GM10266 (cell line): ENCODE measurements around the gene SYTL1.
A peak's percentile ranks its signal among the peaks of the same experiment; 100 is the strongest.

Experiments used
- DNase-seq: peaks from one replicate; pipeline ENCODE4 v3.0.0; 2012; ENCODE audit errors: extremely low spot score
- TF ChIP-seq, protein P1 (sequence below): IDR thresholded peaks from 2 replicates; pipeline ENCODE4 v1.5.1; 2012; ENCODE audit warnings: mild to moderate bottlenecking, low read depth; ENCODE audit not compliant: control insufficient read depth, insufficient read depth; ENCODE audit errors: missing control alignments

SYTL1 gene

GRCh38 chr1:27348861-27349783, 7.3 kb downstream of the SYTL1 start:
- peak; percentile 27 for DNase-seq
- TF ChIP-seq, protein P1, sequence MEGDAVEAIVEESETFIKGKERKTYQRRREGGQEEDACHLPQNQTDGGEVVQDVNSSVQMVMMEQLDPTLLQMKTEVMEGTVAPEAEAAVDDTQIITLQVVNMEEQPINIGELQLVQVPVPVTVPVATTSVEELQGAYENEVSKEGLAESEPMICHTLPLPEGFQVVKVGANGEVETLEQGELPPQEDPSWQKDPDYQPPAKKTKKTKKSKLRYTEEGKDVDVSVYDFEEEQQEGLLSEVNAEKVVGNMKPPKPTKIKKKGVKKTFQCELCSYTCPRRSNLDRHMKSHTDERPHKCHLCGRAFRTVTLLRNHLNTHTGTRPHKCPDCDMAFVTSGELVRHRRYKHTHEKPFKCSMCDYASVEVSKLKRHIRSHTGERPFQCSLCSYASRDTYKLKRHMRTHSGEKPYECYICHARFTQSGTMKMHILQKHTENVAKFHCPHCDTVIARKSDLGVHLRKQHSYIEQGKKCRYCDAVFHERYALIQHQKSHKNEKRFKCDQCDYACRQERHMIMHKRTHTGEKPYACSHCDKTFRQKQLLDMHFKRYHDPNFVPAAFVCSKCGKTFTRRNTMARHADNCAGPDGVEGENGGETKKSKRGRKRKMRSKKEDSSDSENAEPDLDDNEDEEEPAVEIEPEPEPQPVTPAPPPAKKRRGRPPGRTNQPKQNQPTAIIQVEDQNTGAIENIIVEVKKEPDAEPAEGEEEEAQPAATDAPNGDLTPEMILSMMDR = no peak

- TF ChIP-seq, protein P1 = no peak
- DNase-seq = no peak
Observed at GRCh38 chr1:27349784-27350662, 8.2 kb downstream of the SYTL1 start.

DNA sequence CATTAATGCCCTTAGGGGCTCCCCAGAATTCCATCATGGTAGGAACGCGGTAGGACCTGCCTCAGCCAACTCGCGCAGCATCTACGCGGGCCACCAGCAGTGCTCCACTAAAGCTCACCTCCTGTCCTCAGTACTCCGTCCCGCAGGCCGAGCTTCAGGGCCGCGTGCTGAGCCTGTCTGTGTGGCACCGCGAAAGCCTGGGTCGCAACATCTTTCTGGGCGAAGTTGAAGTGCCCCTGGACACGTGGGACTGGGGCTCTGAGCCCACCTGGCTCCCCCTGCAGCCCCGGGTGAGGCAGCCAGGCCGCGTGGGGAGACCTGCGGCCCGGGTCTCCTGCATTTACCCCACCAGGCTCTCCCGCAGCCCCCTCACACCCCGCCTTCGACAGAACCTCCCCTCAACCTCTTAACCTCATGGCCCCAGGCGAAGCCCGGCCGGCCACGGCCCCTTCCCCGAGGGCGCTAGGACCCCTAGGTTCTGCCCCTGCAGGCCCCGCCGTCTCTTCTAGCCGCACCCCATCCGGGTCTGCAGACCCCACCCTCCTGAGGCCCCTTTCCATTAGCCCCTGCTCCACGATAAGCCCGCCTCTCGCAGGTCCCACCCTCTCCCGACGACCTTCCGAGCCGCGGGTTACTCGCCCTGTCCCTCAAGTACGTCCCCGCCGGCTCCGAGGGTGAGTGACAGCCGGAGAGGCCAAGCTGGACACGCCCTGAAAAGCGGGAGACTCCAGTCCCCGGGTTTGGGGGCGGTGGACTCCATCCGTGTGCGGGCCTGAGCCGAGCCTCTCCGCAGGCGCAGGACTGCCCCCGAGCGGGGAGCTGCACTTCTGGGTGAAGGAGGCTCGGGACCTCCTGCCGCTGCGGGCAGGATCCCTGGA, 9.1 kb downstream of the SYTL1 start:
- DNase-seq = no peak
- TF ChIP-seq, protein P1 = no peak

GRCh38 chr1:27351541-27352107, 9.8 kb downstream of the SYTL1 start:
- TF ChIP-seq, protein P1 = no peak
- DNase-seq = no peak

DNA sequence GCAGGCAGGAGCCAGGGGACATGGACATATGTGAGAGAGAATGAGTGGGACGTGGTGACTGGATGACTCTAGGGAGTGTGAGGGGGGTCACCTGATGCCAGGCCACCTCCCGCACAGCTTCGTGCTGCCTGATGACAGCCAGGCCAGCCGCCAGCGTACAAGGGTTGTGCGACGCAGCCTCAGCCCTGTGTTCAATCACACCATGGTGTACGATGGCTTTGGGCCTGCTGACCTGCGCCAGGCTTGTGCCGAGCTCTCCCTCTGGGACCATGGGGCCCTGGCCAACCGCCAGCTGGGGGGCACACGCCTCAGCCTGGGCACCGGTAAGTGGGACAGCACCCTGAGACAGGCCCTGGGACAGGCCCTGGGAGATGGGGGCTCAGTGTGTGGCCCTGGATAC, 11.3 kb downstream of the SYTL1 start:
- DNase-seq = no peak
- TF ChIP-seq, protein P1 = no peak

GRCh38 chr1:27353629-27354028, 11.8 kb downstream of the SYTL1 start:
- TF ChIP-seq, protein P1 = no peak
- no peak for DNase-seq
